GM15510 (cell line): ENCODE data around the gene DPM2.

Experiments used
- POLR2A ChIP-seq: IDR thresholded peaks from 3 replicates; pipeline ENCODE4 v1.6.1; 2011; ENCODE audit warnings: borderline replicate concordance; ENCODE audit not compliant: insufficient read length; ENCODE audit errors: extremely low read depth

DPM2 gene

DNA sequence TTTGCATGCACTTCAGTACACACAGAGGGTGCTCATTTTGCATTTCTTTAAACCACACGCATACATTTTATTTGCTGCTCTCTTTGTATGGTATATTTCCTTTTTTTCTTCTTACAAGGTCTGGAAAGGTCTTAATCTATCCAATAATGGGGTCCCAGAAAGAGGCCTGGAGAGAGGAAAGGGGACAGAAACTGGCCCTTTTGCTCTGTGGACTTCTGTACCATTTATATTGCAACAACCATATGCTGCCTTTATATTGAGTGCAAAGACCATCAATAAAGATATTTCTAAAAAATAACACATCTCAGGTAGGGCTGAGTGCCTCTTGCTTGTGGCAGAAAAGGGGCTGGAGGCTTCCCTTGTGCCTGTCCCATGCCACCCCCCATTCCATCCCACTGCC lies 15.5 kb upstream of the DPM2 start:
- TF ChIP-seq POLR2A, result no peak

DNA sequence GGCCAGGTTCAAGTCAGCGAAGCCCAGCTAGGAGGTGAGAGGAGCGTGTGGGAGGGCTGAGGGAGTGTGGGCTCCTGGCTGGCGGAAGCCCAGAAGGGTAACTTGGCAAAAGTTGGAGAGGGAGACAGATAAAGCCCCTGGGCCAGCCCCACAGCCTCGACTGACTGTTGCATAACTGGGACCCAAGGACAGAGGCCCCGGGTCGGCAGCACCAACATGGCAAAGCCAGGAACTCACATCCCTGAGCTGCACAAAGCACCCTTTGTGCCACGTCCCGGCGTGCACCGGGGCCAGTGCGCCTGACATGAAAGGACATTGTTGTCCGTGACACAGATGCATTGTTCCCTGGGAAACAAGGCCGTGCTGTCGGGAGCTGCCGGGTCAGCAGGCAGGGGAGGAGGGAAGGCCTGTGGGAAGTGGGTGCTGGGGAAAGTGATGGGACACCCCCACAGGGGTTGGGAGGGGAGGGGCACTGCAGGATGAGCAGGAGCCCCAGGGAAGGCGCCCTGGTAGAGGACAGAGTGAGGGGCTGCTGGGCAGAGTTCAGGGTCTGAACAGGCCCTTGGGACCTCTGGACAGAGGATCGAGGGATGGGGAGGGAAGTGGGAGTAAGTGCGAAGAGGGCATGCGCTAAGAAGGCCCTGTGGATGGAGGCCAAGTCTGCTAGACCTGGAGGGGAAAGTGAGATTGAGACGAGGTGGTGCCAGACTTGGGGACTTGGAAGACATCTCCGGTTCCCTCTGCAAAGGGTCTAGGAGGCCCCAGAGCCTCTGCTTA lies 13.0 kb upstream of the DPM2 start:
- TF ChIP-seq POLR2A, result no peak

DNA sequence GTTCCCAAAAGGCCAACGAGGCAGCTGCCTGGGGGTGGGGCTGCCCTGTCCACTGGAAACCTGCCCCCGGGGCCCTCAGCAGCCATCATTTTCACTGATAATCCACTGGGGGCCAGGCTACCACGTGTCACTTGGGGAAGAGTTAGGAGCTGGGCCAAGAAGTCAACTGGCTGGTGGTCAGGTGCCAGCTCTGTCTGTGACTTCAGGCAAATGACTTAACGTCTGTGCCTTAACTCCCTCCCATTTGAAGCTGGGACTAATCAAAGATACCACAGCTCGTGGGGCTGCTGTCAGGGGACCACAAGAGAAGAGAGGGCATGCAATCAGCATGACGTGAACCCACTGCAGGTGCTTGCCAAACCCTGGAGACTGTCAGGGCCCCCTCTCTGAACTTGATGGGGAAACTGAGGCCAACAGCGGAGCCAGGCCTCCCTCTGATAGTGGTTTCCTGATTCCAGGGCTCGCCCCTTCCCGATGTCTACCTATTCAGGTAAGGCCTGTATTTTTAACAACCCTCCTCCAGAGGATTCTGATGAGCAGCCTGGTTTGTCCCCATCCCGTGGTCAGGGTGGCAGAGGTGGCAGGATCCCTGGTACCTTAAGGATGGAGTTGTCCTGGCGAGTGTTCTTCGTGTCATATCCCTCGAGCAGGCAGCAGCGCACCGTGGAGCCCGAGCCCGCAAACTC lies 12.3 kb upstream of the DPM2 start:
- TF ChIP-seq POLR2A, result no peak

DNA sequence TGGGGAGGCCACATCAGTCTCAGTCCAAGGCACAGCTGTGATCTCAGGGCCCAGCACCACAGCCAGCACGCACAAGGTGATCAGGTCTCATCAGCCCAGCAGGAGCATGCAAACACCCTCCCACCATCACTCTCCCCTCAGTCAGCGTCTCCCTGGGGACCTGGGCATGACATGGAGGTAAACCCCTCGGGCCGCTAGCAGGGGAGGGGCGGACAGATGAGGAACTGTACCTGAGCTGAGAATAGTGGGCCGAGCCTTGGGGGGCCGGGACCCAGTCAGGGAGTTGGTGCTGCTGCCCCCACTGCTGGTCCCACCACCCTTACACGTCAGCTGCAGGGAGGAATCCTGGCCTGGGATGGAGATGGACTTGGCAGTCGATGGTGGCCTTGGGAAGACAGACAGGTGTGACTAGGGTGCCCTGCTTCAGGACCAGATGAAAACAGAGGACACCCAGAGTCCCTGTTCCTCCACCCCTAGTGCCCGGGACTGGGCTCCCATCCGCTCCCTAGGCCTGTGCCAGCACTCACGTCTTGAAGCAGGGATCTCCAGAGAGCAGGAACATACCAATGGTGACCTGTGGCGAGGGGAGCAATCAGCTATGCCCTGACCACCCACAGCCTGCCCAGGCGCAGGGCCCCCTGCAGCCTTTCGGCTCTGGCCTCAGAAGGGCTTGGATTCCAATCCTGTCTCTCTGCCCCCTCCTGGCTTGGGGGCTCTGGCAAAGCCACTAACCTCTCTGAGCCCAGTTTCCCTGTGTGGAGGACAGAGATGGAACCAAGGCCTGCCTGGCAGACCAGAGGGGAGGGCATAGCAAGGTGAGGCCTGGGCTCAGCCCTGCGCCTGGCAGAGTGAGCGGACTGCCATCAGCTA lies 10.4 kb upstream of the DPM2 start:
- no peak for TF ChIP-seq POLR2A

DNA sequence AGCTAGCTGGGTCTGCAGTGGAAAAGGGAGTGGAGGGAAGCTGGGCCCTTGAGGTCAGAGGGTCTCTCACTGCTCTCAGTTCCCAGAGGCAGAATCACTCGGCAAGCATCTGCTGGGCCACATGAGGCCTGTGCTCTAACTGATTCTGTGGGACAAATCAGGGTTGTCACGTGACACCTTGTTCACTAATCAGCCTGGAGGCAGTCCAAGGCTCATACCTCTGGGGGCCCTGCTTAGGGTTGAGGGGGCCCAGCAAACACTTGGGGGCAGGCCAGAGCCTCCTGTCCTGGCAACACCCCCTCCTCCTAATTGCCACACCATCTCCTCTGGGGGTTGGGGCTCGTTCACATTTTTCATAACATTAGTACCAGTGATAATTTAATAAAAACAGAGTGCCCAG lies 9.1 kb upstream of the DPM2 start:
- no peak for TF ChIP-seq POLR2A

DNA sequence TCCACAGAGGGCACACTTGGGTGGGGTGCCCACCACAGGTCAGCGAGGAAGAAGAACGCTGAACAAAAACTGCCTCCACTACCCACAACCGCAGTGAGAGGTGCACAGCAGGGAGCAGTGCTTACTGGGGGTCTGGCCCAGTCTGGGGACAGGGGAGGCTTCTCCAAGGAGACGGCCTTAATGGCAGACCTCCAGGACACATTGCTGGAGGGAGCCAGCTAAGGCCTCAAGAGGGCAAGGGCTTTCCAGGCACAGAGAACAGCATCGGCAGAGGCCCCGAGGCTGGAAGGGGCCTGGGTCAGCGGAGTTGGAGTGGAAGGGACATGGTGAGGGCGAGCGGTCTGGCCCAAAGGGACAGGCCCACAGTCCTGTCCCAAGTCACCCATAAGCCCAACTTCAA lies 8.3 kb upstream of the DPM2 start:
- no peak for TF ChIP-seq POLR2A

DNA sequence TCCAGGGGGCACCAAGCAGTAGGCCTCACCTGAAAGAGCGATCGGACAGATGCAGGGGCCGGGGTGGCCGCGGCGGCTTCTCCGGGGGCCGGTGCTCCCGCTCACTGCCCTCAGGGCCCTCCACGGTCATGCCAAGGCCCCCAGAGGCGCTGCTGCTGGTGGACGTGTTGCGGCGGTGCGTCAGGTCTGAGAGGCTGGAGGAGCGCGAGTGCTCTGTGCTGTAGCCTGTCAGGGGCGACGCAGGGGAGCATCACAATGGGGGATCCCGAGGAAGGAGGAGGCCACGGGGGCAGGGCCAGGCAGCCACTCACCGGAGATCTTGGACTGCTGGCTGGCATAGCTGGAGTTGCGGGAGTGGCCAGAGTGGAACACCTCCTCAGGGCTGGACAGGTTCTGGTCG lies 7.7 kb upstream of the DPM2 start:
- no peak for TF ChIP-seq POLR2A

DNA sequence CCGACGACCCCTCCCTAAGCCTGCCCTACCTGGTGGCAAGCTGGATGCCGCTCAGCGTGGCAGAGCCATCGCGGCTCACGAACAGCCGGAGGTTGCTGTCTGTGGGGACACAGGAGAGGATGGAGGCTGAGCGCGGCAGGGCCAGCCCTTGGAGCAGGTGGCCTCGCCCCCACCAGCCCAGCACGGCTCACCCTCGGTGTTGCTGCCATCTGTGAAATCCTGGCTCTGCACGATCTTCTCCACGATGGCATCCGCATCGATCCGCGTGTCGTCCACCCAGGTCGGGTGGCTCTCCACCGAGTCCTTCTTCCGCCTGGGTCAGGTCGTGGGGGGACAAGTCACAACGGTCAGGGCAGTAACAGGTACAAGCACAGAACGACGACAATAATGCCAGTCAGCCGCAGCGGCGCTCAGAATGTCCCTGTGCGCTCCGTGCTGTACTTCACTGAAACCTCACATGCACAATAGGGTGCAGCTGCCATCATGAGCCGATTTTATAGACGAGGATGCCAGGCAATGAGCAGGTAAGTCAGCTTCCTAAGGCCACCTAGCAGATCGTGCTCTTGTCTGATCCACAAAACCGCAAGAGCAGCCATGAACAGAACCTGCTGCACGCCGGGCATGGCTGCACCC lies 7.0 kb upstream of the DPM2 start:
- no peak for TF ChIP-seq POLR2A

DNA sequence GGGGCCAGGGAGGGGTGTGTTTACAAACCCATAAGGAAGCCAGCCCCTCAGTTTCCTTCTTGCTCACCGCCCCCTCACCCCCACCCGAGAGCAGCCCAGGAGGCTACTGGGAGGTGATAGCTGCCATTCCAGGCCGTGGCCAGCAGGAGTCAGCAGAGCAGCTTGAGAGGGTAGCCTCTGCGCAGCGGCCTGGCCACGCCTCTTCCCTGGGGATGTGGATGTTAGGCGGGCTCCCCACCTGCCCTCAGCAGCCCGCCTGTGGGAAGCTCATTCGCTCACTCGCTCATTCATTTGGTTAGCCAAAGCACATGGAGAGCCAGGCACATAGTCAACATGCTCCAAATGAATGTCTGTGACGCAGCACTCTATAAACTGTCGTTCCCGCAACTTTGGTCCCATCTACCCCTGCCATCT lies 6.1 kb upstream of the DPM2 start:
- TF ChIP-seq POLR2A, result no peak

DNA sequence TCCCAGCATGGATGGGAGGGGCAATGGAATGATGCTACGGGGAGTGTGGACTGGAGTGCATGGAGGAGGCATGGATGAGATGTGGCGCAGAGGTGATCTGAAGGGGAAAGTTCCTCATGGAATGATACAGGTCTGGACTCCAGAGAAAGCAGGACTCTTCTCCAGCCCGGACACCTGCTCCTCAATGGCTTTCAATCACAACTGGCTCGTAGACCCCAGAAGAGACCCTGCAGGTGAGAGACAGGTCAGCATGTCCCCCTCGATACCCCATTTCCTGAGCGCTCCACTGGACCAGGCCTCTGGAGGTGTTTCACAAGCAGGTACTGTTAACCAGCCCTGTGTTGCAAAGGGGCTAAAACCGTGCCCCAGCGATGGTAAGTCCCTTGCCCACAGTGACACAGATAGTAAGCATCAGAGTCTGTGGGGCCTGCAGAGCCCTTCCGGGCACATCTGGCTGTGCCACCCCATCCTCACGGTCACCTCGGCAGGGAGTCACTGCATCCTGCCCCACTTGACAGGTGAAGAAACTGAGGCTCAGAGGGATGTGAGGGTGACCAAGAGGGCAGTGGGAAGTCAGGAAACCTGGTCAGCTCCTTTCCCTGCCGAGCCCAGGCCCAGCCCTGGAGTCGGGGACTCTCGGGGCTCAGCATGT lies 5.5 kb upstream of the DPM2 start:
- TF ChIP-seq POLR2A, result no peak

DNA sequence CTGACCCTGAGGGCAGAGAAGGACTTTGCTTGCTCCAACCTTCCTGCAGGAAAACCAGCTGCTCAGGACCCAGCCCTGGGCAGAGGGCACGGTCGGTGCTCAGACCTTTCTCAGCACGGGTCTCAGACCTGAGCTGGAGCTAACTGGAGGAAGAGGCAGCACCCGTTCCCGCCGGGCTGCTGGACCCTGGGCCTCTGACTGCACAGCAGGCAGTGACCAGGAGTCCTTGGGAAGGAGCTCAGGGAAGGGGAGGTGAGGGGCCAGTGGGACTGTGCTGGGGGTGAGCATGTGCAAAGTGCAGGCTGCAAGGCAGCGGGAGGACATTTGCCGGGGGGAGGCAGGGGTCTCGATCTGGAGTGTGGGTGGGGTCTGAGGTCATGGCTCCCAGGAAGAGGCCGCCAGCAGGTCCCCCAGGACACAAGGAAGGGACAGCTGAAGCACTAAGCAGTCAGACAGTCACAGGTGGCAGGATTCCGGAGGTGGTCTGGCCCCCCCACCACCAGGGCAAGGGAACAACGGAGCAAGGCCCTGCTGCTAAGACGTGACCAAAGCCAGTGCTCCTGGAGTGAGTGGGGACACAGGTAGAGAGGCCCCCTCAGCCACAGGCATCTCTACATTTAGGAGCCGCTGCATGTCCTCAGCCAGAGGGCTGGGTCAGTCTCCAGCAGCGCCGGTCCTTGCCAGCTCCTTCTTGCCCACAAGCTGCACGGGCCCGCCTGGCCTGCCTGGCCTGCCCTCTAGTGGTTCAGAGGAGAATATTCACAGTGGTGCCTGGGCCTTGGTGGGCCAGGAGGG lies 4.8 kb upstream of the DPM2 start:
- TF ChIP-seq POLR2A, result no peak

DNA sequence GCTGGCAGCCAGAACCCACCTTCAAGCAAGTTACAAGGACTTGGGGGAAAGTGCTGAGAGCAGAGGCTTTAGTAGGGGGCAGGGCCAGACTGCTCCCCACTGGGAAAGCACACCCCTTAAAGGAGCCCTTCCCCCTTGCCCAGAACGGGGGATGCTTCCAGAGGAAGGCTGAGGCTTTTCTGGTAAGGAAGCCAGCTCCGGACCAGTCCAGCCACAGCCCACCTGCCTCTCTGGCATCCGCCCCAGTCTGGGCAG lies 4.2 kb upstream of the DPM2 start:
- TF ChIP-seq POLR2A, result no peak

DNA sequence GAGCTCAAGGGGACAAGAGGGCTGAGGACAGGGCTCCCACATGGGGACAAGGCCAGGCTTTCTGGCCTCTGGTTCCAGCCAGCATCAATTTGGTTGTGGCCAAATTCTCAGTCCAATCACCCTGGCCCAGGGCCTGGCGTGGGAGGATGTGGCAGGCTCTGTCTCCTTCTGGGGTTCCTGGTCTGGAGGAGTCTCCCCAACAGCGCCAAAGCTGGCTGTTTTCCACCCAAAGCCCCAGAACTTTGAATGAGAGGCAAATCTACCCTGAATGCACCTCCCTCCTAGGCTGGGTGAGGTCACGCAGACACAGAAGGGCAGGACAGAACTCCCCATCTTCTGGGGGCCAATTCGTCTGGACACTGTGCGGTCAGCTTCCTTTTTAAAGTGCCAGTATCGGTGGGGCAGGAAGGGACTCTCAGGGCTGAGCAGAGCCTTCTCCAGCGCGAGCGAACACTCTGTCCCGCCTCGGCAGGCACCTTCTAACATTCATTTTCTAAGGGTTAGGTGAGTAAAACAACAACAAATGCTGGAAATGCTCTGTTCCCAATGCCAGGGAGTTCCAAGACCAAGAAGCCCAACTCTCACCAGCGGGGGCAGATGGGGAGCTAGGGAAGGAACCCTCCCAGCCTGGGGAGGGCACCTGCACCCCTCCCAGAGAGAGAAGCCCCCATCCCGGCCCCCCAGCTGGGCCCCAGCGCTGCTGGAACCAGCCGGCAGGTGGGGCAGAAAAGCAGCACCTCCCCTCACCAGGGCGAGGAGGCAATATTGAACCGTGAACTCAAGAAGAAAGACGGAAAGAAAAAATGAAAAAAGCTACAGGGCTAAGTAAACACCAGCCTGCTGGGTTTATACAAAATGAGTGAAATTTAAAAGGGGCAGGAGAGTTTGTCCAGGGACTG lies 3.7 kb upstream of the DPM2 start:
- no peak for TF ChIP-seq POLR2A
